Keratinocyte (primary cell): Measurements from ENCODE around the gene HSPA8. TPM values are rescaled to one million over a fixed set of nuclear protein-coding genes. Genes with fewer than 3 reads are reported as not detected.

Experiments used
- DNase-seq: peaks from one replicate; pipeline ENCODE4 v3.0.0-alpha.2; 2011; ENCODE audit warnings: low read depth, missing footprints, low spot score
- FAIRE-seq: peaks from 2 replicates; lab custom pipeline; 2011; peaks lifted over from hg19 to GRCh38; lab: Jason Lieb, UNC
- H2AFZ ChIP-seq: 2 replicates; pipeline ENCODE4 v1.6.0; 2012; ENCODE audit warnings: low read length, control low read depth, inconsistent platforms; ENCODE audit not compliant: control insufficient read depth
- H3K27ac ChIP-seq: 2 replicates; pipeline ENCODE4 v1.5.1; 2011; ENCODE audit warnings: low read length; ENCODE audit not compliant: control insufficient read depth, insufficient read depth
- H3K27me3 ChIP-seq: 3 replicates; pipeline ENCODE4 v1.6.0; 2011; ENCODE audit warnings: low read length; ENCODE audit not compliant: control insufficient read depth, insufficient read depth; ENCODE audit errors: extremely low read depth
- H3K36me3 ChIP-seq, 2 experiments: 2 replicates in 1 of 2; 3 replicates in 1 of 2; pipeline ENCODE4 v1.5.1; 2011; ENCODE audit warnings: low read length in 2 of 2, mild to moderate bottlenecking in 1 of 2; ENCODE audit not compliant: control insufficient read depth in 2 of 2, insufficient read depth in 2 of 2; ENCODE audit errors: extremely low read depth in 1 of 2
- H3K4me1 ChIP-seq: 3 replicates; pipeline ENCODE4 v1.5.1; 2011; ENCODE audit warnings: low read length; ENCODE audit not compliant: control insufficient read depth, insufficient read depth; ENCODE audit errors: extremely low read depth
- H3K4me2 ChIP-seq: 3 replicates; pipeline ENCODE4 v1.6.0; 2011; ENCODE audit warnings: low read depth, low read length; ENCODE audit not compliant: control insufficient read depth, insufficient read depth; ENCODE audit errors: extremely low read depth
- H3K4me3 ChIP-seq, 3 experiments: fragments of 200-600 bp in 1 of 3; sonication (generic) in 1 of 3; 2 replicates in 2 of 3; 3 replicates in 1 of 3; pipeline ENCODE4 v1.5.1; 2011 to 2016; ENCODE audit warnings: low read length in 3 of 3, mild to moderate bottlenecking in 3 of 3, control low read depth in 2 of 3, inconsistent platforms in 1 of 3, low read depth in 1 of 3, mixed read lengths in 1 of 3, mixed run types in 1 of 3, moderate library complexity in 1 of 3; ENCODE audit not compliant: control insufficient read depth in 2 of 3, insufficient read depth in 2 of 3; ENCODE audit errors: extremely low read depth in 1 of 3
- H3K79me2 ChIP-seq: 2 replicates; pipeline ENCODE4 v1.6.0; 2012; ENCODE audit warnings: low read length; ENCODE audit not compliant: control insufficient read depth, insufficient read depth
- H3K9ac ChIP-seq: 3 replicates; pipeline ENCODE4 v1.6.0; 2011; ENCODE audit warnings: low read length; ENCODE audit not compliant: control insufficient read depth, insufficient read depth; ENCODE audit errors: extremely low read depth
- H3K9me1 ChIP-seq: 3 replicates; pipeline ENCODE4 v1.6.0; 2011; ENCODE audit warnings: low read length; ENCODE audit not compliant: control insufficient read depth, insufficient read depth; ENCODE audit errors: extremely low read depth
- H3K9me3 ChIP-seq: 2 replicates; pipeline ENCODE4 v1.5.1; 2012; ENCODE audit warnings: low read depth, low read length; ENCODE audit not compliant: control insufficient read depth
- H4K20me1 ChIP-seq: 3 replicates; pipeline ENCODE4 v1.6.0; 2011; ENCODE audit warnings: low read length; ENCODE audit not compliant: control insufficient read depth, insufficient read depth; ENCODE audit errors: extremely low read depth
- CTCF ChIP-seq, 3 experiments: IDR thresholded peaks in 1 of 3; conservative IDR thresholded peaks in 1 of 3; optimal IDR thresholded peaks in 1 of 3; 2 replicates in 2 of 3; 3 replicates in 1 of 3; pipeline versions ENCODE3 to v1.5.1; 2011; ENCODE audit warnings: low read length in 3 of 3, mild to moderate bottlenecking in 3 of 3, moderate library complexity in 2 of 3, control low read depth in 1 of 3, inconsistent platforms in 1 of 3; ENCODE audit not compliant: insufficient read depth in 2 of 3; ENCODE audit errors: extremely low read depth in 1 of 3
- EZH2 ChIP-seq: IDR thresholded peaks from one replicate; pipeline ENCODE4 v1.6.1; 2012; ENCODE audit warnings: inconsistent platforms, mild to moderate bottlenecking, low read length, moderate library complexity
- dilution Hi-C: fragments of 300-500 bp; cut with MboI; formaldehyde crosslinking; loops from one replicate; pipeline ENCODE4 v1.7.0; 2020; ENCODE audit warnings: low sequenced_read_pairs; ENCODE audit not compliant: extremely low pct_ligation_motif_present
- polyA plus RNA-seq, 5 experiments: library from polyadenylated mRNA; depleted of rRNA in 3 of 5; stranded (reverse) in 3 of 5; stranded (forward) in 1 of 5; unstranded in 1 of 5; fragments of >200 nt; gene quantifications; 1 replicate in 1 of 5; 2 replicates in 3 of 5; 3 replicates in 1 of 5; pipeline versions ENCODE4 v1.2.1 to v1.2.3, GENCODE V29; 2011 to 2012; ENCODE audit warnings: missing spikeins in 2 of 5, low read depth in 1 of 5, low replicate concordance in 1 of 5

HSPA8 gene
- polyA plus RNA-seq, 1 donor (not counting 4 experiments of a cell fraction or from before 2014, with no cell fraction given) = 3,207 TPM

DNA sequence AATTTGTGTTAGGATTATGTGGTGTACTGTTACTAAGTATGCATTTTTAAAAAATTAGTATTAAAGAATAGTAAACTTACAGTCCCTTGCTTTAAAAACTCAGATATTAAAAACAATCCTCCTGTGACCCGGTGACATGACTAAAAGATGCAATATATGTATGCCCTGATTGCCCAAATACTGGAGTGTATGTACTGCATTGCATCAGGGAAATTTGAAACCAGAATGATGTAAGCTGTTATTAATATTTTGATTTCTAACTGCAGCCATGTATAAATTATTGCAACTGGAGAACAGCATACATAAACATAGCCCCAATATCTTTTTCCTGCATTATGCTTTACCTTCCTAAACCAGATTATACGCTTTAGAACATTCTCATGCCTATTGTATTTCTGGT, 3.7 kb upstream of the HSPA8 start:
- Histone ChIP-seq H3K27ac (no peak overlapping the region), H3K9me1 (no peaks in the 10 kb centered on the region), H3K36me3 (peaks cover 2 to 12% of the 10 kb centered on the region in 2 experiments), H3K9me3 (no peaks in the 10 kb centered on the region), H3K79me2 (peaks cover 33% of the 10 kb centered on the region), H3K27me3 (no peaks in the 10 kb centered on the region), H3K4me3 (no peak overlapping the region), H3K9ac (no peak overlapping the region), H3K4me1 (peaks cover 12% of the 10 kb centered on the region), H3K4me2 (no peak overlapping the region), H2AFZ (no peak overlapping the region), H4K20me1 (peaks cover 10% of the 10 kb centered on the region)
- FAIRE-seq (no peak), DNase-seq (no peak)
- TF ChIP-seq CTCF (optimal IDR thresholded peaks at IDR 0.05 in 1 of 3, IDR thresholded peaks at IDR 0.05 in 1 of 3, conservative IDR thresholded peaks at IDR 0.05 in 1 of 3; ENCODE audit: extremely low read depth in 1 of 3, insufficient read depth in 2 of 3, low read length in 3 of 3) (no peak), EZH2 (no peak)
- dilution Hi-C loops = no loop called here

- H3K9me1 ChIP-seq = no peaks in the 10 kb centered on the region
- peaks cover 48% of the 10 kb centered on the region for H3K79me2 ChIP-seq
- peaks cover 21% of the 10 kb centered on the region for H3K4me1 ChIP-seq
- H3K27ac ChIP-seq = peak overlapping the region; percentile 99
- no peaks in the 10 kb centered on the region for H3K9me3 ChIP-seq
- peaks cover 10 to 28% of the 10 kb centered on the region in 2 experiments for H3K36me3 ChIP-seq
- peak overlapping the region; percentile 100 for H3K9ac ChIP-seq
- no peak for TF ChIP-seq CTCF (optimal IDR thresholded peaks at IDR 0.05 in 1 of 3, IDR thresholded peaks at IDR 0.05 in 1 of 3, conservative IDR thresholded peaks at IDR 0.05 in 1 of 3; ENCODE audit: extremely low read depth in 1 of 3, insufficient read depth in 2 of 3, low read length in 3 of 3)
- DNase-seq = no peak
- H2AFZ ChIP-seq = peak overlapping the region; percentile 95
- H3K27me3 ChIP-seq = no peaks in the 10 kb centered on the region
- peak overlapping the region; percentile 86 to 100 (median 99) for H3K4me3 ChIP-seq
- H4K20me1 ChIP-seq = peaks cover 25% of the 10 kb centered on the region
- no peak for FAIRE-seq
- H3K4me2 ChIP-seq = peak overlapping the region; percentile 96
- dilution Hi-C loops = no loop called here
Observed at GRCh38 chr11:123063826-123064657, 2.1 kb upstream of the HSPA8 start.
